HEK293T (cell line): ENCODE measurements around the gene LAMTOR4.

ENCODE experiments used
- CTCF ChIA-PET: fragments of 350-600 bp; formaldehyde crosslinking; extraction: SDS; loops from one replicate; lab custom pipeline; 2021; ENCODE audit warnings: antibody characterized with exemption, inconsistent platforms; lab: Yijun Ruan, JAX
- POLR2A ChIA-PET: fragments of 350-600 bp; formaldehyde crosslinking; extraction: SDS; loops from one replicate; lab custom pipeline; 2020; ENCODE audit warnings: antibody characterized with exemption, inconsistent platforms; lab: Yijun Ruan, JAX
- DNase-seq: peaks from one replicate; pipeline ENCODE4 v3.0.0; 2012; ENCODE audit warnings: mixed read lengths; ENCODE audit errors: extremely low spot score
- ARNT ChIP-seq: fragments of 450-650 bp; IDR thresholded peaks from 2 replicates; pipeline ENCODE4 v1.6.1; 2017; ENCODE audit warnings: mild to moderate bottlenecking
- BHLHE40 ChIP-seq: fragments of 450-650 bp; IDR thresholded peaks from 2 replicates; pipeline ENCODE4 v1.6.1; 2016; ENCODE audit warnings: mild to moderate bottlenecking, moderate library complexity, borderline replicate concordance
- CTBP1 ChIP-seq: fragments of 450-650 bp; IDR thresholded peaks from 2 replicates; pipeline ENCODE4 v1.6.1; 2016; ENCODE audit warnings: borderline replicate concordance
- ELF4 ChIP-seq: fragments of 450-650 bp; IDR thresholded peaks from 2 replicates; pipeline ENCODE4 v1.6.1; 2017; ENCODE audit warnings: antibody characterized with exemption
- FOXA1 ChIP-seq: fragments of 450-650 bp; IDR thresholded peaks from 2 replicates; pipeline ENCODE4 v1.6.1; 2016; ENCODE audit warnings: mild to moderate bottlenecking
- FOXK2 ChIP-seq: fragments of 450-650 bp; IDR thresholded peaks from 2 replicates; pipeline ENCODE4 v1.6.1; 2016; ENCODE audit warnings: mild to moderate bottlenecking
- FOXM1 ChIP-seq: fragments of 450-650 bp; IDR thresholded peaks from 2 replicates; pipeline ENCODE4 v1.6.1; 2017; ENCODE audit warnings: mild to moderate bottlenecking, borderline replicate concordance
- HDGF ChIP-seq: fragments of 450-650 bp; IDR thresholded peaks from 2 replicates; pipeline ENCODE4 v1.6.1; 2017; ENCODE audit warnings: antibody characterized with exemption, borderline replicate concordance
- L3MBTL2 ChIP-seq: fragments of 450-650 bp; conservative IDR thresholded peaks from 2 replicates; pipeline ENCODE4 v1.6.1; 2016; ENCODE audit warnings: mild to moderate bottlenecking
- LEF1 ChIP-seq: fragments of 450-650 bp; IDR thresholded peaks from 2 replicates; pipeline ENCODE4 v1.6.1; 2017; ENCODE audit warnings: mild to moderate bottlenecking, borderline replicate concordance
- NFRKB ChIP-seq: fragments of 450-650 bp; IDR thresholded peaks from 2 replicates; pipeline ENCODE4 v1.6.1; 2016; ENCODE audit warnings: mild to moderate bottlenecking, moderate library complexity
- SP1 ChIP-seq: fragments of 450-650 bp; IDR thresholded peaks from 2 replicates; pipeline ENCODE4 v1.6.1; 2017
- SUZ12 ChIP-seq: fragments of 450-650 bp; IDR thresholded peaks from 2 replicates; pipeline ENCODE4 v1.6.1; 2016; ENCODE audit warnings: mild to moderate bottlenecking
- TARDBP ChIP-seq: fragments of 450-650 bp; IDR thresholded peaks from 2 replicates; pipeline ENCODE4 v1.6.1; 2016
- ZNF384 ChIP-seq: fragments of 450-650 bp; IDR thresholded peaks from 2 replicates; pipeline ENCODE4 v1.6.1; 2016
- TF ChIP-seq, protein P1 (sequence below): fragments of 450-650 bp; IDR thresholded peaks from 2 replicates; pipeline ENCODE4 v1.6.1; 2016

Gene LAMTOR4

DNA sequence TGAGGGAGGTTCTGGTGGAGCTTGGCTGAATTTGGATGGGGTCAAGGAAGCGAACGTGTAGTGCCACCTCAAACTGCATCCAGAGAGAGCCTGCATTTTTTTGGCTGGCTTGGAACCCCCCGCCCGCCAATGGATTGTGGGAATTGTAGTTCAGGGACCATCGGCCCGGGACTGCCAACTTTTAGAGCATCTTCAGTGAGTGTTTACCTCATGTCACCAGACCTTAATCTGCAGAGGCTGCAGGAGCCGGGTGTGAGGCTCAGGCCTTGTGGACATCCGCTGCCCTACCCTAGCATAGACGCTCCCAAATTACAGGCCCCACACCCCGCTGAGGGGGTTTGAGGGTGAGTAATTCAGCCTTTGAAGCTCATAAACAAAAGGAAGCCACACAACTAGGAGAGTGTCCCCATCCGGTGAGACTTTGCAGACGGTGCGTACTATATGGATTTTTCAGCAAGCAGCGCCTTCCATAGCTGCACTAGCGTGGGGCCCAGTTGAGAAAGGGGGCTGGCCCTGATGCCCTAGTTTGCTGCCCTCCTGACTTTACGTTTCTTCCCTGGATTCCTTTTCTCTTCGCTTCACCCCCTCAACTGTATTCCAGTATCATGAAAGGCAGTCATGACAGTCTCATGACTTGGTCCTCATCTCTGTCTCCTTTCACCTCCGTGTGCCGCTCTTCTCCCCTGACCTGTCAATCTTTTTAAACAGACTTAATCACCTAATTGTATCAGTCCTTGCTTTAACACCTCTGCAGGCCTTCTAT, 28.6 kb upstream of the LAMTOR4 start:
- ChIA-PET CTCF (interaction anchor here (0.5 to 1.2 kb wide), 3 partner anchors 10 to 440 kb away, joined by 3 to 4 read pairs (median 3); no protein-coding TSS in a partner anchor), POLR2A (interaction anchor here (0.6 to 2.0 kb wide), 3 partner anchors 19 to 38 kb away, joined by 3 to 39 read pairs (median 4); partner anchors contain the start of genes AP4M1, LAMTOR4 and MCM7)
- peak; percentile 64 for DNase-seq
- TF ChIP-seq SUZ12 (no peak), ARNT (no peak), CTBP1 (no peak), FOXK2 (no peak), FOXM1 (no peak), NFRKB (no peak), ZNF384 (peak; percentile 53; the same call in 1 of the 2 replicates), BHLHE40 (no peak), HDGF (no peak)

DNA sequence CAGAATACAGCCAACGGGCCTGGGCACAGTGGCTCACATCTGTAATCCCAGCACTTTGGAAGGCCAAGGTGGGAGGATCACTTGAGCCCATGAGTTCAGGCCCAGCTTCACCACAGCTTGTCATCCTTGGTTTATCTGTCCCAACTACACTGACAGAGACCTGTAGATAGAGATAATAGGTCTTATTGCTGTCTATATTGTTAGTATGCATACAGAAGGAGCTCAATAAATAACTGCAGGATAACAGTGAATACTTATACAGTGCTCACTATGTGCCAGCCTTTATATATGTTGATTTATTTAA, 28.0 kb upstream of the LAMTOR4 start:
- DNase-seq = no peak
- POLR2A ChIA-PET = interaction anchor here (1.1 to 2.0 kb wide), 2 partner anchors 19 to 38 kb away, joined by 4 to 39 read pairs; partner anchors contain the start of genes AP4M1 and MCM7
- CTCF ChIA-PET = interaction anchor here (0.9 to 1.2 kb wide), 2 partner anchors 10 to 38 kb away, joined by 3 to 4 read pairs; no protein-coding TSS in a partner anchor
- no peak for TF ChIP-seq CTBP1
- TF ChIP-seq LEF1 = no peak

- POLR2A ChIA-PET = interaction anchor here (1.1 to 6.0 kb wide), 2 partner anchors 20 to 307 kb away, joined by 3 to 80 read pairs; partner anchors contain the start of genes AP4M1 and MCM7
- DNase-seq = no peak
- CTCF ChIA-PET = no interaction called here
- TF ChIP-seq NFRKB (no peak), ELF4 (no peak), FOXM1 (no peak), TARDBP (no peak), LEF1 (no peak), FOXK2 (no peak), SUZ12 (no peak), L3MBTL2 (no peak), SP1 (no peak), FOXA1 (no peak), BHLHE40 (no peak), ZNF384 (no peak), CTBP1 (no peak)
These were observed 26.7 kb upstream of the LAMTOR4 start for GRCh38 chr7:100122067-100122466.

DNA sequence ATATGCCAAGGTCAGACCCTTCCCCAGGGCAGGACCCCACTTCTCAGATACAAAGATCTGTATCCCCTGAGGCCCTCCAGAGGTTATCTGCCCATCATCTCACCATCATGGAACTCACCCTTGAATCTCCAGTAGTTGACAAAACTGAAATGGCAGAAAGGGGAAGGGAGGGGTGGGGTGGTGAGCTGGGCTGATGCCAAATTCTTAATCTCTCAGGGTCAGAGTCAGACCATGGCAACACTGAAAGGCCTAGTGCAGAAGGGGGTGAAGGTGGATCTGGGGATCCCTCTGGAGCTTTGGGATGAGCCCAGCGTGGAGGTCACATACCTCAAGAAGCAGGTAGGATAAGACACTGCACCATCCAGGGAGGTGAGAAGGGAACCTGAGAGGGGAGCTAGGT, 26.1 kb upstream of the LAMTOR4 start:
- ChIA-PET CTCF (no interaction called here), POLR2A (interaction anchor here (1.1 to 6.0 kb wide), 2 partner anchors 20 to 307 kb away, joined by 3 to 80 read pairs; partner anchors contain the start of genes AP4M1 and MCM7)
- DNase-seq = no peak
- TF ChIP-seq LEF1 = no peak
- no peak for TF ChIP-seq ARNT
- no peak for TF ChIP-seq ZNF384
- no peak for TF ChIP-seq FOXM1
- TF ChIP-seq, protein P1, sequence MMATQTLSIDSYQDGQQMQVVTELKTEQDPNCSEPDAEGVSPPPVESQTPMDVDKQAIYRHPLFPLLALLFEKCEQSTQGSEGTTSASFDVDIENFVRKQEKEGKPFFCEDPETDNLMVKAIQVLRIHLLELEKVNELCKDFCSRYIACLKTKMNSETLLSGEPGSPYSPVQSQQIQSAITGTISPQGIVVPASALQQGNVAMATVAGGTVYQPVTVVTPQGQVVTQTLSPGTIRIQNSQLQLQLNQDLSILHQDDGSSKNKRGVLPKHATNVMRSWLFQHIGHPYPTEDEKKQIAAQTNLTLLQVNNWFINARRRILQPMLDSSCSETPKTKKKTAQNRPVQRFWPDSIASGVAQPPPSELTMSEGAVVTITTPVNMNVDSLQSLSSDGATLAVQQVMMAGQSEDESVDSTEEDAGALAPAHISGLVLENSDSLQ = no peak
- no peak for TF ChIP-seq SUZ12
- TF ChIP-seq FOXA1 = no peak
- no peak for TF ChIP-seq TARDBP
- TF ChIP-seq HDGF = no peak

- POLR2A ChIA-PET = interaction anchor here (0.6 to 6.0 kb wide), 5 partner anchors 17 to 42 kb away, joined by 3 to 80 read pairs (median 4); partner anchors contain the start of genes AP4M1 and MCM7
- no peak for DNase-seq
- CTCF ChIA-PET = interaction anchor here (1.0 kb wide), 1 partner anchor 17 kb away, joined by 3 read pairs; no protein-coding TSS in a partner anchor
- TF ChIP-seq L3MBTL2 (no peak), ELF4 (no peak), LEF1 (no peak), SP1 (no peak), ZNF384 (no peak), BHLHE40 (no peak), SUZ12 (no peak), CTBP1 (no peak), HDGF (no peak)
These were observed 24.2 kb upstream of the LAMTOR4 start for GRCh38 chr7:100124301-100125230.

- ChIA-PET POLR2A (interaction anchor here (0.6 to 6.0 kb wide), 13 partner anchors 12 to 301 kb away, joined by 3 to 80 read pairs (median 3); partner anchors contain the start of genes AP4M1, GJC3, MCM7 and TRIM4), CTCF (interaction anchor here (1.7 kb wide), 1 partner anchor 147 kb away, joined by 3 read pairs; no protein-coding TSS in a partner anchor)
- TF ChIP-seq HDGF (no peak), FOXA1 (no peak), SUZ12 (no peak), TARDBP (no peak)
- TF ChIP-seq, protein P1 = no peak
- DNase-seq = no peak
These were observed 22.3 kb upstream of the LAMTOR4 start for GRCh38 chr7:100126239-100126930.
